Measurements from ENCODE around the gene CUL7.
"Not testable (repeated sequence)": the region's sequence is repeated elsewhere in the genome, so short reads cannot be mapped to it uniquely, and the experiment has no call there.

The CUL7 gene

DNA sequence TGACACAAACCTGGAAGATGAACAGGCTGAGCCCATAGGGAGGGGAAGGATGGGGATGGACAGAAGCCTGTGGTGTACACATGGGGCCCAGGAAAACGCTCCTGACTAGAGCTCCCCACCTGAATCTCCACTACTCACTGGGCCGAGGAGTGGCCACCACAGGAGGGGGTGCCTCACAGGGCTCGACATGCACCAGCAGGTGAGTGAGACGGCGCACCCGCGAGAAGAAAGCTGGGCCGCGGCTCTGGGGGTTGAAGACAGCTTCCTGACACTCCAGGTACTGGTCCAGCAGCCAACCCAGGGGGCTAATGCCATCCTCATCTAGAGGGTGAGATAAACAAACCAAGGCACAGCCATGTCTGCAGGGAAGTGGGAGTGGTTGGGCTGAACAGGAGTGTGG lies 10.3 kb downstream of the CUL7 start:
- no peak for DNase-seq

GRCh38 chr6:43041475-43041874 lies 12.2 kb downstream of the CUL7 start:
- DNase-seq: not testable (repeated sequence)

DNA sequence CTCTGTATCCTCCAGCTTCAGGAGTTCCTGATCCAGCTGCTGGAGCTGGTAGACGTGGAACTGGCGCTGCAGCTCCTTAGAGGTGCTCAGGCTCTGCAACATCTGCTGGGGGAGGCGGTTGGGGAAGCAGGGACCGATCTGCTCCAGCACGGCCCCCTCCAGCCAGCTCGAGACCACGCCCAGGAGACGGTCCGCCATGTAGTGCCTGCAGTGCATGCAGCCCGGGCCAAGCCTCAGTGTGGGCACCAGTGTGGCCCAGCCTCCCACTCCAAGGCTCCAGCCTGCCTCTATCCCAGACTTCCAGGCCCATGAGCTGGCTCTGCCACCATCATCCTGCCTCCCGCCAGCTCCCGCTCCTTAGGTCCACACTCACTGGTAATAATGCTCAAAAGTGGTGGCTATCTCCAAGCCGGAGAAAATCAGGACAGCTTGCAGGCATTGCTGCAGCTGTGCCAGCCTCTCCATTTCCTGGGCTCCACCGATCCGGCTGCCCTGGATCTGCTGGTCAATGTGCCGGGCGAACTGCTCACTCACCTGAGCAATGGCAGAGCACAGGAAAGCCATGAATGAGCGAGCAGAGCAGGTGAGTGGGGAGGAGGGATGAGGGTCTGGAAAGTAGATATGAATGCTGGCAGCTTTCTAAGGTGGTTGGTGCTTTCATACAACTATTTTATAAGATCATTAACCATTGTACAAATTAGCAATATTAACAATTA lies 13.0 kb downstream of the CUL7 start:
- DNase-seq: no peak

DNA sequence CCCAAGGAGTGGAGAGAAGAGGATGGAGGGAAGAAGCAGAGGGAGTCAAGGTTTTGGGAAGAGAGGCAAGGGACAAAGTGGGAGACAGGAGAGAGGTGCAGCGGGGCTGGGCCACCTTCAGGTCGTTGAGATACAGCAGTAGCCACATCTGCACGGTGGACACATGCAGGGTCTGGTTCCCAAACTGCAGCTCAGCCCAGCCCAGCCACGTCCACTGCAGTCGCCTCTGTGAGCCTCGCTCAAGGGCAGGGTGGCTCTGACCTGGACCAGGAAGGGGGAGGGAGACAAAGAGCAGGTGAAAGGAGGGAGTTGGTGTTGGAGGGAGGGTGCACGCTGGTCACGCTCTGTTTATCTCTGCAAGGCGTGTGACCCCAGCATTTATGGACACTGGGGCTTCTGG lies 14.9 kb downstream of the CUL7 start:
- no peak for DNase-seq

DNA sequence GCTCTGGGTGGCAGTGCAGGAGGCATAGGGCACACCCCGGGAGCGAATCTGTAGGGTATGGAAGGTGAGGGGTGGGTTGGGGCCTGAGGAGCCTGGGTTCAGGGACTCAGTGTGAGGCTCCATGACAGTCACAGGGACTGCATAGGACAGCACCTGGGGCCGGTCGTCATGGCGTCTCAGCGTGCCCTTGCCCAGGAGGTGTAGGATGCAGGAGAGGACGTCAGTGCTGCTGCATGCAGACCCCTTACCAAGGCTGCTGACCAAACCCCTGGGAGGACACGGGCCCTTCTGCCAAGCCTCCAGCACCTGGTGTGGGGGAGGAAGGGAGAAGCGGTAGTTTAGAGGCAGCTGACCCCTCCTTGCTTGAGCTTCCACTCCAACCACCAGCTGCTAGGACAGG lies 15.9 kb downstream of the CUL7 start:
- no peak for DNase-seq

- DNase-seq: no peak
These were observed 16.5 kb downstream of the CUL7 start for GRCh38 chr6:43037197-43037596.

- no peak for DNase-seq
These were observed 16.9 kb downstream of the CUL7 start for GRCh38 chr6:43036712-43037111.

GRCh38 chr6:43035495-43036194 lies 18.0 kb downstream of the CUL7 start:
- DNase-seq: no peak

GRCh38 chr6:43034190-43034525 lies 19.5 kb downstream of the CUL7 start:
- DNase-seq: no peak

GRCh38 chr6:43033496-43034189 lies 20.0 kb downstream of the CUL7 start:
- DNase-seq: no peak

- DNase-seq: no peak
These were observed 21.3 kb downstream of the CUL7 start for GRCh38 chr6:43032326-43032725.

- no peak for DNase-seq
These were observed 24.5 kb downstream of the CUL7 start for GRCh38 chr6:43029120-43029519.

GRCh38 chr6:43026365-43026764 lies 27.3 kb downstream of the CUL7 start:
- no peak for DNase-seq

DNA sequence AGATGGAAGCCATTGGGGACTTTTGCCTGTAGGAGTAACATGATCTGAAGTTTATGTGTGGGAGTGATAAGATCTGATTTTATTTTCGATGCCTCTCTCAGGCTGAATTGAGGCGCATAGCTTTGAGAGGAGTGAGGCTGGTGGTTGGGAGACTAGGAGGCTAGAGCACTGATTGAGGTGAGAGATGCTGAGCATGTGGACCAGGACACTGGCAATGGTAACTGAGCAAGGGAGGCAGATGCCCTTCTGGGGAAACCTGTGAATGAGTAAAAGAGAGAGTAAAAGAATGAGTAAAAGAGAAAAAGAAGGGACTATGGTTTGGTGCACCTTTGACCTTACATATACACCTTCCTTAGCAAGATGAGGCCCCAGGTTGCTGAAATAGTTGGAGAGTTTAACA lies 29.2 kb downstream of the CUL7 start:
- DNase-seq: no peak

DNA sequence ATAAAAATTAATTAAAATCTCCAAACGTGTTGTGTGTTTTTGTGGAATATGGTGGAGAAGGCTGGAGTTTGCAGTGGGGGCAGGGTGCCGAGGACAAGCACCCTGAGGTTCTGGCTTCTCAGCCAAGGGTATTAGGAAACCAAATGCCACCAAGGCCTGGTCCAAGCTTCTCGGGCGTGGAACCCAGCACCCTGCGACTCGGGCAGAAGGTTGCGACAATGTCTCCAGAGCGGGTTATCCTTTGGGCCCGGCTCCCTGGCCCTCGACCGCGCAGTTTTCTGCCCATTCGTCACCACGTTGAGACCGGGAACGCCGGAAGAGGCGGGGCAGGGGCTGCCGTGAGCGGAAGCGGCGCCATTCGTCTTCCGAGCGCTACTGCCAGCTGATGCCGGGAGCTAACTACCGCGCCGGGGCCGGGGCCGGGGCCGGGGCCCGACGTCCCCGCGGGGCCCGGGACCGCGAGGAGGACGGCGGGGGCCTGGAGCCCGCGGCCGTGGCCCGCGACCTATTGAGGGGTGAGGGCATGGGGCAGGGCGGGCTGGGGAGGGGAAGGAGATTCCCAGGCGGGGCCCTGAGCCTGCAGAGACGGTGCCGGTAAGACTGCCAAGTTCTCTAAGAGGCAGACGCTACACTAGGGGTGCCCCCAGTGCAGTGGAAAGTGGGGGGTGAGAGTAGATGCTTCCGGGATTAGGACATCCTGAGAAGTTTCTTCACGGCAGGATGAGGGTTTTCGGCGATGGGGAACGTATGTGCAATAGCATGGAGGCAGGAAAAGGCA lies 32.2 kb downstream of the CUL7 start, which contains the start of gene RRP36:
RRP36 (plus strand) TSS at position 354 of the 778 bp plus-strand sequence; CDS start at position 386, 32 bp downstream.
- DNase-seq: peak; percentile 82

DNA sequence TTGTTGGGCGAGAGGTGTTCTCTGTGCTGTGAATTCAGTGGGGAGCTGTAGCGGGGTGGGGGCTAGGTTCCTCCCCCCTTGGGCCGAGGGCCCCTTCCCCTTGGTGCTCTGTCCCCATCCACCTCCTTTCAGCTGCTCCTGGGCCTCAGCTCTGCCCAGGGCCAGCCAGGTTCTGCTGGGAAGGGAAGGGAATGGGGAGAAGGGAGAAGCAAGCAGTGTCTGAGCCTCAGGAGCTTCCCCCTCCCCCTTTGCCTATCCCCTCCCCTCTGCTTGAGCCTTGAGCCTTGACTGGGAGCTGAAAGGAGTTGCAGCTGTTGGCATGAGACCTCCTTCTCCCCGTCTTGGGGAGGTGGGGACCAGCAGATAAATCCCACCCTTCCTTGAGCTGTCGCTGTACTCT lies 32.8 kb downstream of the CUL7 start:
- DNase-seq: no peak

- DNase-seq: no peak
These were observed 33.5 kb downstream of the CUL7 start for GRCh38 chr6:43020052-43020705.

GRCh38 chr6:43019152-43019551 lies 34.5 kb downstream of the CUL7 start:
- DNase-seq: no peak

DNA sequence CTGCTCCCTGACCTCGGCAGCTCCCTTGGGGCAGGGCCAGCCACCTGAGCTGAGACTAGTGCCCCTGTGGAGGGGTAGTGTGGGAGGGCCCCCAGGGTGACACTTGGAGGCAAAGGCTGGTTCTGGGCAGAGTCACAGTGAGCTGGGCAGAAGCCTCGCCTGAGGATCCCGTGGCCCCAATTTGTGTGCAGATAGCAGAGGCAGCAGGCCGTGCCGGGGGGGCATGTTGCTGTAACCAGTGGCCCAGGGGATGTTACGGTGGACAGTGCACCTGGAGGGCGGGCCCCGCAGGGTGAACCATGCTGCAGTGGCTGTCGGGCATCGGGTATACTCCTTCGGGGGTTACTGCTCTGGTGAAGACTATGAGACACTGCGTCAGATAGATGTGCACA lies 36.7 kb downstream of the CUL7 start:
- no peak for DNase-seq

GRCh38 chr6:43016176-43016942 lies 37.3 kb downstream of the CUL7 start:
- DNase-seq: no peak

DNA sequence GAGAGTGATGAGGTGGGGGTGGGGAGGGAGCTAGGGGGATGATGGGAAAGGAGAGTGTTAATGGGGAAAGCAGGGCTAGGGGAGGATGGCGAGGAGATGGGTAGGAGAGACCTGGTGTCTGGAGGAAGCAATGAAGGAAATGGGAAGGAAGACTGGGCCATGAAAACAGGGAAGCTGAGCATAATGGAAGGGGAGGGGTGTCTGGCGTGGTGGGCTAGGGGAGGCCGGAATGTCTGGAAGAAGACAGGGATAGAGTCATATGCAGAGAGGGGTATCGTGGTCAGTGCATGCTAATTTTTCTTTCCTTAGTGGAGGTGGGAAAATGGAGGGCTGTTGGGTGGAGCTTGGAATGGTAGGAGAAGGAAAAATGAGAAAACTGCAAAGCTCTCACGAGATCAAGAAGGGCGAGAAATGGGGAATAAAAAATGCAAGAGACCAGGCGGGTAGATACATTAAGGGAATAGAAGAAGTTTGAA lies 39.2 kb downstream of the CUL7 start:
- no peak for DNase-seq

Data from CD4-positive, alpha-beta T cell treated with Interleukin-17A for 4 hours (primary cell).